SIG-M5 treated with dmso at 0.1 percent for 504 hours (cell line): ENCODE measurements around the gene PPCDC.
A peak's percentile ranks its signal among the peaks of the same experiment; 100 is the strongest.

Experiments used
- DNase-seq: peaks from one replicate; lab custom pipeline; 2025; ENCODE audit not compliant: unreplicated experiment; lab: John Stamatoyannopoulos, UW

PPCDC gene

GRCh38 chr15:75043509-75044257 lies 20.3 kb downstream of the PPCDC start:
- DNase-seq, result peak; percentile 55

DNA sequence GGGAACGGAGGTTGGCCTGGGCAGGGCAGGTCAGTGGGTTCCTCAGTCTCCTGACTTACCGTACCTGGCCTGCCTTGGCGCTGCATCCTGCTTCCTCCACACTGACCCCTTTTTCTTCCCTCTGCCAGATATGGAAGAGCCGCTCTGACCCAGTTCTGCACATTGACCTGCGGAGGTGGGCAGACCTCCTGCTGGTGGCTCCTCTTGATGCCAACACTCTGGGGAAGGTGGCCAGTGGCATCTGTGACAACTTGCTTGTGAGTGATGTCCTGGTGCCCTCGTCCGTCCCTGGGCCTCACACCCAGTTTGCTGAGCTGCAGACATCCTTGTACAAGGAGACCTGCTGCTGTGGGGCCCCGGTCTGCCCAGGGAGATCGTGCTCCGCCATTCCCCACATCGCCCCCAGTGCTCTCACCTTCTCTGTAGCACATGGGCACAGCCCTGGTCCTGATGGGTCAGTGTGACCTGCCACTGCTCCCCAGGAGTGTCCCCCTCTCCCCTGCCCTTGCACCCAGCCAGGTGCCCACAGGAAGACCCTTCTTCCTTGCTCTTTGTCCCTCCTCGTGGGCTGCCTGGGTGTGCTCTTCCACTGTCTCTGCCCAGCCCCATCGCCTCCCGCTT lies 21.0 kb downstream of the PPCDC start:
- DNase-seq, result no peak

DNA sequence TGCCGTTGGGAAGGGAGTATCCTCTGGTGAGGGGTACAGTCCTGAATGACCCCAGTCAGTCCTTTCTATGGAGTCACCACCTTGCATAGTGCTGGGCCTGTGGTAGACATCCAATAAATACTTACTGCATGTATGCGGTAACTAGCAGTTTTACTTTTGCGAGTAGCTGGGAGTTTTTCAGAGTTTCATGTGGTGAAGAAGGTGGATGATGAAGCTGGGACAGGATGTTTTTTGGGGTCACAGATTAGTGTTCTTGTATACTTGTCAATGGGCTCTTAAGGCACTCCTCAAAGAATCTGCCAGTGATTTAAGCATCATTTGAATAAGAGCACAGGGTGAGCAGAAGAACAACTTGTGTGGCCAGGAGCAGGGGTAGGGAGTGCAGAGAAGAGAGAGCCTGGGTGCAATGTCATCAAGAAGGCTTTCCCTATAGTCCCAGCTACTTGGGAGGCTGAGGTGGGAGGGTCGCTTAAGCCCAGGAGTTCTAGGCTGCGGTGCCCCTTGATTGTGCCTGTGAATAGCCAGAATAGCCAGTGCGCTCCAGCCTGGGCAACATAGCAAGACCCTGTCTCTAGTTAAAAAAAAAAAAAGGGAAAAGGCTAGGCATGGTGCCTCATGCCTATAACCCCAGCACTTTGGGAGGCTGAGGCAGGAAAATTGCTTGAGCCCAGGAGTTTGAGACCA lies 22.1 kb downstream of the PPCDC start:
- DNase-seq, result no peak

- DNase-seq, result no peak
Observed at GRCh38 chr15:75048394-75048793, 25.0 kb downstream of the PPCDC start.

- DNase-seq, result no peak
Observed at GRCh38 chr15:75049392-75049791, 26.0 kb downstream of the PPCDC start.

DNA sequence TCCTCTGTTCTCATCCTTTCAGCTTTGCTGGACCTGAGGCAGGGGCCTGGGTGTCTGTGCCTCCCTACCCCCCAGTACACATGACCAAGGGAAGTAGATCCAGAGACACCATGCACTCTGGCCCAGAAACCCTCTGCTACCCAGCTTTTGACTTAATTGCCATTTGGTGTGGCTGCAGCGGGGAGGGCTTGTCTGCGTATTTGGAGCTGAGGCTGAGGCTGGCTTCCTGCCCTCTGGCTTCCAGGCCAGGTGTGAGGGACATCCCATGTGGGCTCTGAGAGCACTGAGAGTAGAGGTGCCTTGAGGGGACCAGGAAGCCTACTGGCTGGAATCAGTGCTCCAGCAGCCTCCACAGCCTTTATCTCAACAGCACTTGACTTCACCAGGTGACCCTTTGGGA lies 26.9 kb downstream of the PPCDC start:
- no peak for DNase-seq

DNA sequence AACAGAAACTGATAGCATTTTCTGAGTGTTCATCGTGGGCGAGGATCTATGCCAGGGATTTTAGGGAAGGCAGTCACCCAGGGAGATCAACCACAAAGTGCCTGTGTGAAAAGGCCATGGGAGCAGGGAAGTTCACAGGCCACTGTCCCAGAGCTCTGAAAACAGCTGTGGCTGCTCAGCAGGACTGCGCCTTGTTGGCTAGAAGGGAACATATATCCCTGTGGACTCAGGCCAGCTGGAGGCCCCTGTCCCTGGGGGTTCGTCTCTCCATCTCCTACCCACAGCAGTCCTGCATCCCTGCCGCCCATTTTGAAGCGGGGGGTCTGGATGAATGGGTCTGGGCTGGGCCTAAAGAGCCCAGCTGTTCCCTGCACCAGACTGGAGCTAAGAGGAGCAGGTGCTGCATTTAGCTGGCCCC lies 27.8 kb downstream of the PPCDC start:
- no peak for DNase-seq

DNA sequence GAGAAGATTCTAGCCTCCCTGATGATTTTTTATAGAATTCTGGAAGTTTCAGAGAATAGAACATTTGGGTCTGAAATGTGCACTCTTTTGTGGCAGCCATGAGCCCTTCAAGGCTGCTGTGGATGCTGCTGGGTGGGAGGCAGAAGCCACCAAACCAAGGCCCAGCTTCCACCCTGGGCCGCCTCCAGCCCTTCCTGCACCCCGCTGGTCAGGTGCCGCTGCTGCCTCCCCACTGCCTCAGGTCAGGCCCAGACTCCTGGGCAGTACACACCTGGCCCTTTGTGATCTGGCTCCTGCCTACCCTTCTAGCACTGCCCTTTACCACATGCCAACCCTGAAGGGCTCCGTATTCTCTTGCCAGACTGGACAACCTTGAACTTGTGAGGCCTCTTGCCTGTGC lies 28.3 kb downstream of the PPCDC start:
- no peak for DNase-seq

DNA sequence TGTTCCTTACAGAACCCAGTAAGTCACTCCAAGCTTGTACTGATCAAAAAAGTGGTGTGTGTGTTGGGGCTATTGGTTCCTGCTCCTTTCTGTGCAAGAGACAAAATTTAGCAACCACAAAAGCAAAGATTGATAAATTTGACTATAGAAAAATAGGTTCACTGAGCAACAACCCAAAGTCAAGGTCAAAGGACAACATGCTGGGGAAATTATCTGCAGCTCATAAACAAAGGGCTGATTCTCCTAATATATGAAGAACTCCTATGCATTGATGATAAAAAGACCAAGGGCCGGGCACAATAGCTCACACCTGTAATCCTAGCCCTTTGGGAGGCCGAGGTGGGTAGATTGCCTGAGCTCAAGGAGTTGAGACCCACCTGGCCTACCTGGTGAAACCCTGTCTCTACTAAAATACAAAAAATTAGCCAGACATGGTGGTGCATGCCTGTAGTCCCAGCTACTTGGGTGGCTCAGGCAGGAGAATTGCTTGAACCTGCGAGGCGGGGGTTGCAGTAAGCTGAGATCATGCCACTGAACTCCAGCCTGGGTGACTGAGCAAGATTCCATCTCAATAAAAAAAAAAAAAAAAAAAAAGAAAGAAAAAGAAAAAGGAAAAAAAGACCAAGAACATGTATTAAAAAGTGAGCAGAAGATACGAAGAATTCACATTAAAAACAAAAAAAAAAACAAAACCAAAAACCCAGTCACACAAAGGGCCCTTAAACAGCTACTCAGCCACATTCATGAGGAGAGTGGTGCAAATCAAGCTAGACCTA lies 29.8 kb downstream of the PPCDC start:
- no peak for DNase-seq

GRCh38 chr15:75053748-75054125 lies 30.3 kb downstream of the PPCDC start:
- DNase-seq, result no peak

GRCh38 chr15:75054172-75054897 lies 30.9 kb downstream of the PPCDC start:
- no peak for DNase-seq

DNA sequence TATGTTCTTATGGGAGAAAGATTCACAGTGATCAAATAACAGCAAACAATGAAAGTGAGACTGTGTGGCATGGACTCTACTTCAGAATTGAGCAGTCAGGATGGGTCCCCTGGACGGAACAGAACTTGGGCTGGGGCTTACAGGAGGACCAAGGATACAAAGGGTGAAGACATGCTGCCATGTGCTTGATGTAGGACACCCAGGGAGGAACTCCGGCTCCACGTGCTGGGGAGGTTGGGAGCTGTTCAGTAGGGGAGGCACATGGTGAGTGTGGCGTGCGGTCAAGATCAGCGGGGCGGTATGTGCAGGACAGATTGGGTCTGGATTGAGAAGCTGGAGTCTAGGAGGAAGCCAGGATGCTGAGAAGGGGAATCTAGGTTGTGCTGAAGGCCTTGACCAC lies 32.6 kb downstream of the PPCDC start:
- no peak for DNase-seq

DNA sequence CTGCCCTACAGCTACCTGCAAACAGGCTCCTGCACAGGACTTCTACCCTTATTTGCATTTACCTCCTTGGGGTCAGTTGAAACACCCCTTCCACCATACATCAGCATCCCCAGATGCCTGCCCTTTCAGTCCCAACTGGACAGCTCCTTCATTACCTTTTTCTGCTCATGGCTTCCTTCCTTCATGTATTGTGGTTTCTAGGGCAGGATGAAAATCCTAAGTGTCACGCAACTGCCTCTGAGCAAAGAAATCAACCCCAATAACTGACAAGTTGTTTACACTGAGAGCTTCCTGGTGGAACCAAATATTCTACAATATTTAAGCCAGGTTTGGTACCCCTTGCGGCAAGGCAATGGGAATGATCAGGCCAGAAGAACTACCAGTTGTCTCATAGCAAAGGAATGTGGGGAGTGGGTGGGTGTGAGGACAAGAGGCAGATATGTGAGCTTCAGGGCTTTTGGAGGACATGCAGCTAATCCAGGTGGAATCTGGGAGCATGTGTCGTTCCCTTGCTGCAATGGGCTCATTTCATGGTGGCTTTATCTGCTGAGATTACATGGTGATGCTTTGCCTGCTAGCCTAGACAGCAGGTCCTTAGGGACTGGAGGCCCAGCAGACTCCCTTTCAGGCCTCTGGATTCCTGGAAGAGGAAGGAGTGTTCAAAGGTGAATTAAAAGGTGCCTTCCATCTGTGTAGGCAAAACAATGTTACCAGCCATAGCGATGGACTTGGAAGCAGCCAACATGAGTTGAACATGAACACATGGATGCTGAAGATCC lies 34.9 kb downstream of the PPCDC start:
- DNase-seq, result no peak

GRCh38 chr15:75059607-75060006 lies 36.2 kb downstream of the PPCDC start:
- no peak for DNase-seq

DNA sequence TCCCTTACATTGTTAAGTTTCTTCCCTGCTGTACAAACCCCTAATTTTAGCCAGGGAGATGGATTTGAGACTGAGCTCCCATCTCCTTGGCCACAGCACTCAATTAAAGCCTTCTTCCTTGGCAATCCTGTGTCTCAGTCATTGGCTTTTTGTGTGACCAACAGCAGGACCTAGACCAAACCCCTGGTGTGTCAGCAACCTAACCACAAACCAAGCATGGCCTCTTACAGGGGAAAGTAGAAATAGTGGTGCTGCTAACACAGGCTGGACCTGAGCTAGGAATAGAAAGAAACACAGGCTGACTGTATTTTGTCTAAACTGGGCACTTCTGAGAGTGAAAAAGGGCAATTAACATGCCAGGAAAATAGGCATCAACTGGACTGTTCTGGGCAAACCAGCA lies 37.9 kb downstream of the PPCDC start:
- DNase-seq, result peak; percentile 65

- no peak for DNase-seq
Observed at GRCh38 chr15:75062706-75063105, 39.3 kb downstream of the PPCDC start.

- no peak for DNase-seq
Observed at GRCh38 chr15:75063338-75063737, 39.9 kb downstream of the PPCDC start.

- no peak for DNase-seq
Observed at GRCh38 chr15:75063889-75064288, 40.5 kb downstream of the PPCDC start.

- no peak for DNase-seq
Observed at GRCh38 chr15:75064846-75065245, 41.5 kb downstream of the PPCDC start.

- DNase-seq, result no peak
Observed at GRCh38 chr15:75065467-75065850, 42.1 kb downstream of the PPCDC start.
